Measurements from ENCODE around the gene PRKCE.

The PRKCE gene

GRCh38 chr2:45634223-45634622 is 17.3 kb upstream of the PRKCE start:
- DNase-seq: no peak

- DNase-seq: no peak
Observed at GRCh38 chr2:45636008-45636407, 15.5 kb upstream of the PRKCE start.

GRCh38 chr2:45637440-45637839 is 14.0 kb upstream of the PRKCE start:
- DNase-seq: no peak

- DNase-seq: no peak
Observed at GRCh38 chr2:45640576-45640975, 10.9 kb upstream of the PRKCE start.

- DNase-seq: no peak
Observed at GRCh38 chr2:45643095-45643494, 8.4 kb upstream of the PRKCE start.

- DNase-seq: no peak
Observed at GRCh38 chr2:45643543-45644542, 7.6 kb upstream of the PRKCE start.

- DNase-seq: no peak
Observed at GRCh38 chr2:45646289-45646688, 5.2 kb upstream of the PRKCE start.

GRCh38 chr2:45647356-45647755 is 4.1 kb upstream of the PRKCE start:
- DNase-seq: no peak

- DNase-seq: no peak
Observed at GRCh38 chr2:45647986-45648520, 3.4 kb upstream of the PRKCE start.

GRCh38 chr2:45648636-45649035 is 2.8 kb upstream of the PRKCE start:
- no peak for DNase-seq

- DNase-seq: no peak
Observed at GRCh38 chr2:45649462-45649857, 2.0 kb upstream of the PRKCE start.

- no peak for DNase-seq
Observed at GRCh38 chr2:45649858-45650811, 1.3 kb upstream of the PRKCE start.

- DNase-seq: peak; percentile 18
Observed at GRCh38 chr2:45650851-45651414, 542 bp upstream of the PRKCE start.

GRCh38 chr2:45652090-45653031 is 886 bp downstream of the PRKCE start:
- no peak for DNase-seq

- DNase-seq: no peak
Observed at GRCh38 chr2:45653122-45653913, 1.8 kb downstream of the PRKCE start.

- no peak for DNase-seq
Observed at GRCh38 chr2:45654250-45654649, 2.8 kb downstream of the PRKCE start.

GRCh38 chr2:45661828-45662227 is 10.4 kb downstream of the PRKCE start:
- DNase-seq: no peak

GRCh38 chr2:45664635-45665261 is 13.3 kb downstream of the PRKCE start:
- DNase-seq: no peak

- DNase-seq: no peak
Observed at GRCh38 chr2:45668509-45668908, 17.0 kb downstream of the PRKCE start.

- no peak for DNase-seq
Observed at GRCh38 chr2:45669032-45669486, 17.6 kb downstream of the PRKCE start.

All from SHP77 treated with DMSO at 0.1 percent for 48 hours (cell line).